ENCODE results near the gene MED13L. TPM values are rescaled to one million over a fixed set of nuclear protein-coding genes. Genes with fewer than 3 reads are reported as not detected.

Gene MED13L
- total and polyA plus RNA-seq, 2 donors (not counting 3 experiments of a cell fraction or from before 2014, with no cell fraction given): 27.4 to 93.6 TPM

GRCh38 chr12:116066381-116067230 is 210.9 kb downstream of the MED13L start:
- peak; percentile 46 for DNase-seq (ENCODE audit: low read depth, low spot score)
- H3K9me3 ChIP-seq (replicated peaks; ENCODE audit: control insufficient read depth, insufficient read depth, low read length): no peaks in the 10 kb centered on the region
- H3K36me3 ChIP-seq (ENCODE audit: control insufficient read depth in 2 of 2, extremely low read depth in 1 of 2, insufficient read depth in 2 of 2, low read length in 2 of 2): no peaks in the 10 kb centered on the region
- intact Hi-C loops (cut with micrococcal nuclease) (loop anchor here (1.0 to 5.0 kb wide), 4 partner anchors 56 to 533 kb away; no protein-coding TSS in a partner anchor), dilution Hi-C loops (cut with MboI; ENCODE audit: extremely low pct_ligation_motif_present, low sequenced_read_pairs) (no loop called here)
- no peak overlapping the region for H2AFZ ChIP-seq (ENCODE audit: low read depth, low read length)
- POLR2A ChIA-PET: no interaction called here
- H3K4me1 ChIP-seq (ENCODE audit: control insufficient read depth, extremely low read depth, insufficient read depth, low read length): peaks cover 3% of the 10 kb centered on the region
- no peaks in the 10 kb centered on the region for H3K9me1 ChIP-seq (replicated peaks; ENCODE audit: control insufficient read depth, extremely low read depth, insufficient read depth, low read length)
- peak; percentile 61 to 80 for TF ChIP-seq CTCF (IDR thresholded peaks at IDR 0.05; ENCODE audit: extremely low read depth in 1 of 2, insufficient read depth in 1 of 2, low read depth in 1 of 2, low read length in 2 of 2)
- no peak for TF ChIP-seq POLR2AphosphoS5 (IDR thresholded peaks at IDR 0.05; ENCODE audit: insufficient read depth, low read depth, low read length)
- H3K27ac ChIP-seq (ENCODE audit: insufficient read depth, low read depth, low read length): no peak overlapping the region
- H3K4me2 ChIP-seq (ENCODE audit: insufficient read depth, low read length): no peak overlapping the region
- CTCF ChIA-PET: interaction anchor here (1.4 to 2.1 kb wide), 3 partner anchors 11 to 170 kb away, joined by 3 to 14 read pairs (median 3); no protein-coding TSS in a partner anchor
- FAIRE-seq: peak; percentile 83
- BruUV-seq (replicated peaks): no TSS peak
- no peak overlapping the region for H3K4me3 ChIP-seq (replicated peaks in 1 of 3; ENCODE audit: insufficient read depth in 1 of 3, low read depth in 1 of 3, low read length in 3 of 3)
- peaks cover 2% of the 10 kb centered on the region for H4K20me1 ChIP-seq (replicated peaks; ENCODE audit: control insufficient read depth, extremely low read depth, insufficient read depth, low read length)
- H3K9ac ChIP-seq (replicated peaks; ENCODE audit: extremely low read depth, insufficient read depth, low read length): no peak overlapping the region
- peaks cover 22% of the 10 kb centered on the region for H3K79me2 ChIP-seq (ENCODE audit: control insufficient read depth, insufficient read depth, low read length)
- no peaks in the 10 kb centered on the region for H3K27me3 ChIP-seq (ENCODE audit: control insufficient read depth in 2 of 2, insufficient read depth in 2 of 2, low read length in 2 of 2)

- POLR2A ChIA-PET: no interaction called here
- Histone ChIP-seq H3K27ac (ENCODE audit: insufficient read depth, low read depth, low read length) (no peak overlapping the region), H3K9me3 (replicated peaks; ENCODE audit: control insufficient read depth, insufficient read depth, low read length) (no peaks in the 10 kb centered on the region), H3K9me1 (replicated peaks; ENCODE audit: control insufficient read depth, extremely low read depth, insufficient read depth, low read length) (no peaks in the 10 kb centered on the region), H3K79me2 (ENCODE audit: control insufficient read depth, insufficient read depth, low read length) (peaks cover 25% of the 10 kb centered on the region), H2AFZ (ENCODE audit: low read depth, low read length) (no peak overlapping the region), H3K4me2 (ENCODE audit: insufficient read depth, low read length) (no peak overlapping the region), H3K9ac (replicated peaks; ENCODE audit: extremely low read depth, insufficient read depth, low read length) (no peak overlapping the region), H3K27me3 (ENCODE audit: control insufficient read depth in 2 of 2, insufficient read depth in 2 of 2, low read length in 2 of 2) (no peaks in the 10 kb centered on the region), H3K4me1 (ENCODE audit: control insufficient read depth, extremely low read depth, insufficient read depth, low read length) (peaks cover 3% of the 10 kb centered on the region), H4K20me1 (replicated peaks; ENCODE audit: control insufficient read depth, extremely low read depth, insufficient read depth, low read length) (peaks cover 2% of the 10 kb centered on the region), H3K4me3 (replicated peaks in 1 of 3; ENCODE audit: insufficient read depth in 1 of 3, low read depth in 1 of 3, low read length in 3 of 3) (no peak overlapping the region), H3K36me3 (ENCODE audit: control insufficient read depth in 2 of 2, extremely low read depth in 1 of 2, insufficient read depth in 2 of 2, low read length in 2 of 2) (no peaks in the 10 kb centered on the region)
- TF ChIP-seq GATA2 (IDR thresholded peaks at IDR 0.05; ENCODE audit: insufficient read depth, insufficient read length, low read depth, low read length) (no peak), MAX (IDR thresholded peaks at IDR 0.05; ENCODE audit: insufficient read depth, insufficient read length) (no peak), CTCF (IDR thresholded peaks at IDR 0.05; ENCODE audit: extremely low read depth in 1 of 2, insufficient read depth in 1 of 2, low read depth in 1 of 2, low read length in 2 of 2) (no peak), POLR2A (IDR thresholded peaks at IDR 0.05; ENCODE audit: low read depth, low read length) (no peak), POLR2AphosphoS5 (IDR thresholded peaks at IDR 0.05; ENCODE audit: insufficient read depth, low read depth, low read length) (no peak), JUN (IDR thresholded peaks at IDR 0.05; ENCODE audit: borderline replicate concordance, insufficient read depth, insufficient read length, low read depth) (no peak), FOS (IDR thresholded peaks at IDR 0.05; ENCODE audit: borderline replicate concordance, insufficient read depth, low read length) (no peak), MYC (IDR thresholded peaks at IDR 0.05; ENCODE audit: low read depth, low read length) (no peak), EZH2 (IDR thresholded peaks at IDR 0.05; ENCODE audit: borderline replicate concordance, low read depth, low read length, severe bottlenecking) (no peak)
- dilution Hi-C loops (cut with MboI; ENCODE audit: extremely low pct_ligation_motif_present, low sequenced_read_pairs): no loop called here
- CTCF ChIA-PET: interaction anchor here (1.1 to 1.4 kb wide), 3 partner anchors 10 to 102 kb away, joined by 3 read pairs; no protein-coding TSS in a partner anchor
- DNase-seq (ENCODE audit: low read depth, low spot score) (no peak), FAIRE-seq (no peak)
- intact Hi-C loops (cut with micrococcal nuclease): loop anchor here (1.0 to 5.0 kb wide), 4 partner anchors 57 to 534 kb away; no protein-coding TSS in a partner anchor
- BruUV-seq (replicated peaks): no TSS peak
Measured at GRCh38 chr12:116065606-116066005, 211.9 kb downstream of the MED13L start.
